ENCODE data around the gene TMEM165. TPM values are rescaled to one million over a fixed set of nuclear protein-coding genes. Genes with fewer than 3 reads are reported as not detected.

The TMEM165 gene
- total and polyA plus RNA-seq, 2 of the 4 experiments (the other 2 are of a cell fraction) = 49.6 to 83.0 TPM

DNA sequence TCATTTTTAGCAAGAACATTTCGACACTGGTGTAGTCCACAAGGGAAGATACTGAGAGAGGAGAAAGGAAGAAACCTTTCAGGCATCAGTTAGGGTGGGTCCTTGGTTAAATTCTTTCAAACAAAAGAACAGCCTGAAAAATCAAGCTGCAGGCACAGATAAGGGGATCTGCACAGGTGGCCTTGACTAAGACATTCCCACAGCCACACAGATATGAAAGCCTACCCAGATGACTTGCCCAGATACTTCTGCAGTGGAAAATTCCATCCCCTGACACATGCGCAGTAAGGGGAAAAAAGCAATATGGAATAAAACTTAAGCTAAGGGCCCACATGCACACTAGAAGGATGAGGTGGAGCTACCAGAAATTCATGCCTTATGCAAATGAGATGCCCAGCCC, 8.9 kb upstream of the TMEM165 start:
- Histone ChIP-seq H2AK9ac (replicated peaks; ENCODE audit: low read depth, low read length, poor library complexity) (no peak overlapping the region), H3K23ac (ENCODE audit: low read depth, low read length) (no peak overlapping the region), H3K9me1 (ENCODE audit: insufficient read depth, low read length) (no peaks in the 10 kb centered on the region; the same call in 1 of the 2 replicates), H2AFZ (replicated peaks; ENCODE audit: low read length, poor library complexity) (no peak overlapping the region), H3K36me3 (ENCODE audit: control insufficient read depth, insufficient read depth, low read length) (no peaks in the 10 kb centered on the region), H2BK15ac (ENCODE audit: low read depth, low read length) (no peak overlapping the region), H2BK120ac (ENCODE audit: low read depth, low read length) (no peak overlapping the region), H3K4me2 (ENCODE audit: low read depth, low read length) (no peak overlapping the region), H3K4ac (ENCODE audit: low read depth, low read length) (no peak overlapping the region), H3K9me3 (ENCODE audit: control insufficient read depth, insufficient read depth, low read length) (no peaks in the 10 kb centered on the region), H2BK20ac (ENCODE audit: low read depth, low read length) (no peak overlapping the region), H2AK5ac (ENCODE audit: low read depth, low read length) (no peak overlapping the region), H3K27me3 (ENCODE audit: control insufficient read depth, insufficient read depth, low read length) (no peaks in the 10 kb centered on the region), H3K4me3 (ENCODE audit: insufficient read depth, low read depth, low read length) (no peak overlapping the region), H3K27ac (ENCODE audit: insufficient read depth, low read length) (no peak overlapping the region), H2BK5ac (ENCODE audit: low read depth, low read length, poor library complexity, severe bottlenecking) (no peak overlapping the region), H4K8ac (ENCODE audit: low read depth in 2 of 2, low read length in 2 of 2) (no peak overlapping the region), H4K91ac (ENCODE audit: insufficient read depth, low read depth, low read length) (no peak overlapping the region), H3K4me1 (ENCODE audit: control insufficient read depth, insufficient read depth, low read length) (peaks cover 4% of the 10 kb centered on the region; the same call in 1 of the 2 replicates), H4K5ac (ENCODE audit: low read depth, low read length) (no peak overlapping the region), H3K56ac (ENCODE audit: extremely low read depth, insufficient read depth, low read length) (no peak overlapping the region), H3K14ac (replicated peaks; ENCODE audit: low read depth, low read length) (no peak overlapping the region), H4K20me1 (ENCODE audit: insufficient read depth, low read length) (no peaks in the 10 kb centered on the region), H3K9ac (ENCODE audit: low read depth, low read length) (no peak overlapping the region), H3K18ac (ENCODE audit: low read depth, low read length) (no peak overlapping the region), H3K79me1 (ENCODE audit: low read depth in 1 of 2, low read length in 2 of 2) (no peaks in the 10 kb centered on the region)
- ChIA-PET CTCF (no interaction called here), POLR2A (ENCODE audit: unreplicated experiment) (no interaction called here)
- TF ChIP-seq RCOR1 (IDR thresholded peaks at IDR 0.05; ENCODE audit: insufficient replicate concordance, low read length) (no peak), RAD21 (IDR thresholded peaks at IDR 0.05; ENCODE audit: low read length) (no peak), FOS (IDR thresholded peaks at IDR 0.05; ENCODE audit: low read depth, low read length) (no peak), CEBPB (IDR thresholded peaks at IDR 0.05; ENCODE audit: low read depth, low read length) (no peak), NFE2L2 (IDR thresholded peaks at IDR 0.05; ENCODE audit: low read depth, low read length) (no peak), BHLHE40 (IDR thresholded peaks at IDR 0.05; ENCODE audit: low read depth, low read length) (no peak), MXI1 (IDR thresholded peaks at IDR 0.05; ENCODE audit: borderline replicate concordance, low read depth, low read length) (no peak), RFX5 (IDR thresholded peaks at IDR 0.05; ENCODE audit: low read depth, low read length) (no peak), MAZ (IDR thresholded peaks at IDR 0.05; ENCODE audit: borderline replicate concordance, low read depth, low read length) (no peak)
- TF ChIP-seq, protein P1, sequence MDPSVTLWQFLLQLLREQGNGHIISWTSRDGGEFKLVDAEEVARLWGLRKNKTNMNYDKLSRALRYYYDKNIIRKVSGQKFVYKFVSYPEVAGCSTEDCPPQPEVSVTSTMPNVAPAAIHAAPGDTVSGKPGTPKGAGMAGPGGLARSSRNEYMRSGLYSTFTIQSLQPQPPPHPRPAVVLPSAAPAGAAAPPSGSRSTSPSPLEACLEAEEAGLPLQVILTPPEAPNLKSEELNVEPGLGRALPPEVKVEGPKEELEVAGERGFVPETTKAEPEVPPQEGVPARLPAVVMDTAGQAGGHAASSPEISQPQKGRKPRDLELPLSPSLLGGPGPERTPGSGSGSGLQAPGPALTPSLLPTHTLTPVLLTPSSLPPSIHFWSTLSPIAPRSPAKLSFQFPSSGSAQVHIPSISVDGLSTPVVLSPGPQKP (IDR thresholded peaks at IDR 0.05; ENCODE audit: borderline replicate concordance, low read depth, low read length) = no peak
- no peak for DNase-seq
- no peak for ATAC-seq (ENCODE audit: low read depth)
- WGBS, 2 experiments (ENCODE audit: extremely low coverage in 2 of 2, insufficient read length in 1 of 2) = no CpG with 5 or more reads among the region's 2 CpGs
- BruUV-seq (replicated peaks) = no TSS peak
- in situ Hi-C loops (cut with MboI; ENCODE audit: low sequenced_read_pairs) = no loop called here
- dilution Hi-C loops (cut with HindIII; ENCODE audit: low sequenced_read_pairs, unreplicated experiment) = no loop called here
- intact Hi-C loops (cut with micrococcal nuclease) = no loop called here
